HS-27A (cell line): ENCODE measurements around the gene UPK1A.

Experiments
- DNase-seq: peaks from one replicate; pipeline ENCODE4 v3.0.0-alpha.2; 2012; ENCODE audit warnings: low read depth, missing footprints

Gene UPK1A

GRCh38 chr19:35693422-35693821 is 27.1 kb downstream of the UPK1A start:
- no peak for DNase-seq

GRCh38 chr19:35693835-35694599 is 27.7 kb downstream of the UPK1A start:
- peak; percentile 89 for DNase-seq

- DNase-seq: no peak
Observed at GRCh38 chr19:35695895-35696422, 29.6 kb downstream of the UPK1A start.

GRCh38 chr19:35696835-35697234 is 30.5 kb downstream of the UPK1A start:
- DNase-seq: no peak

GRCh38 chr19:35702223-35703012 is 36.1 kb downstream of the UPK1A start:
- peak; percentile 47 for DNase-seq

- no peak for DNase-seq
Observed at GRCh38 chr19:35703343-35703742, 37.0 kb downstream of the UPK1A start.

GRCh38 chr19:35704218-35704617 is 37.9 kb downstream of the UPK1A start, which contains the start of gene ZBTB32:
Gene ZBTB32 (plus strand): TSS chr19:35704558. CDS start chr19:35714627, 10,069 bp downstream.
- DNase-seq: no peak

GRCh38 chr19:35708391-35708790 is 42.1 kb downstream of the UPK1A start:
- DNase-seq: no peak

- DNase-seq: no peak
Observed at GRCh38 chr19:35710784-35711723, 44.7 kb downstream of the UPK1A start.

- DNase-seq: no peak
Observed at GRCh38 chr19:35712567-35713505, 46.5 kb downstream of the UPK1A start.

- no peak for DNase-seq
Observed at GRCh38 chr19:35713506-35713850, 47.2 kb downstream of the UPK1A start.

GRCh38 chr19:35713904-35714495 is 47.7 kb downstream of the UPK1A start:
- DNase-seq: no peak

- no peak for DNase-seq
Observed at GRCh38 chr19:35714601-35715354, 48.5 kb downstream of the UPK1A start.

GRCh38 chr19:35715355-35715809 is 49.1 kb downstream of the UPK1A start:
- no peak for DNase-seq

GRCh38 chr19:35715981-35716800 is 49.9 kb downstream of the UPK1A start:
- DNase-seq: no peak

- DNase-seq: peak; percentile 94
Observed at GRCh38 chr19:35716801-35717664, 50.7 kb downstream of the UPK1A start.

- DNase-seq: peak; percentile 97
Observed at GRCh38 chr19:35717665-35718344, 51.5 kb downstream of the UPK1A start, which contains the start of gene KMT2B. Gene KMT2B (plus strand): TSS chr19:35718003. CDS start chr19:35718019, 16 bp downstream.
